Left forelimb (tissue), 1 donor: ENCODE results near the gene ZNF334.

ENCODE experiments used
- DNase-seq: peaks from one replicate; pipeline ENCODE4 v3.0.0-alpha.2; 2018; ENCODE audit warnings: low spot score

ZNF334 gene

GRCh38 chr20:46485431-46485830, 27.9 kb downstream of the ZNF334 start:
- no peak for DNase-seq

GRCh38 chr20:46484954-46485353, 28.4 kb downstream of the ZNF334 start:
- no peak for DNase-seq

DNA sequence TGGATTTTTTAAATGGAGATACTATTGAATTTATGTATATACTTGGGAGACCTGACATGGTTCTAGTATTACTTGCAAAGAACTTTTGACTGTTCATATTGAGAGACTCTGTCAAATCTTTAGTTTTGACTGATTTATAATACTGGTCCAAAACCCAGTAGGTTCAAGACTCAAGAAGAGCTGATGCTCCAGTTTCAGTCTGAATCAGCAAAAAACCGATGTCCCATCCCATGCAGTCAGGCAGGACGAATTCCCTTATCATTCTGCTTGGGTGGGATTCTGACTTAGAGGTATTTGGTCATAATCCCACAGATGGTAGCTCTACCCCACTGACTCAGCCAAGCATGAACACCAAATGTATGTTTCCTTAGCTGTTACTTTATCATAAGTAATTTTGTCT, 29.5 kb downstream of the ZNF334 start:
- no peak for DNase-seq

DNA sequence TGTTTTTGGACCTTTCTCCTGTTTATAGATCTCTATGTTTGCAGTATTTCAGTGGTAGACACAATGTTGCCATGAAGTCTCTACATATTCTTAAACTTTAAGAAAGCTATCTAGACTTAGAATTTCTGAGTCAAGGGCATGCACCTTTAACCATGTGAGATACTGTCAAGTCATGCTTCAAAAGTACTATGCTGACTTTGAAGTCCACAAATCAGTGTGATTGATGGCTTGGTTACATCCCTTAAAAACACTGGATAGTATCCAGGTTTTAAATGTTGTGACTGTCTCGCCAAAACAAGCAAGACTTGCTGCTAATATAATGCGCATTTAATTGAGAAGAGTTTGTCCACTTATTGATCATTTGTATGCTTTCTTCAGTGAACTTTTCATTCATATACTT, 30.5 kb downstream of the ZNF334 start:
- no peak for DNase-seq

DNA sequence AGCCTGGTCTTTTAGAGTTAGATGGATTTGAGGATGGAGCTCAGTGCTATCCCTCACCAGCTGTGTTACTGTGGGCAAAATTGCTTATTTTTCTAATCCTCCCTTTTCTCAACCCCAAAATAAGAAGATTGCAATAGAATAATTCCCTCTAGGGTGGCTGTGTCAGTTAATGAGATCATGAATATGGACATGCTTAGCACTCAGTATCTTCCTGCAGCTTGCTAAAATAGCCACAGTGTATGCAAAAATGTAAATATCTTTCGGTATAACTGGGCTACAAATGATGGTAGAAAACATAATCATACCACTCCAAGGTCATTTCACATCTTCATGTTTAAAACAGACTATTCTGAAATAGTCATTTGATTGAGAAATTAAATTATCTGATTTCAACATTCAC, 35.7 kb downstream of the ZNF334 start:
- no peak for DNase-seq

DNA sequence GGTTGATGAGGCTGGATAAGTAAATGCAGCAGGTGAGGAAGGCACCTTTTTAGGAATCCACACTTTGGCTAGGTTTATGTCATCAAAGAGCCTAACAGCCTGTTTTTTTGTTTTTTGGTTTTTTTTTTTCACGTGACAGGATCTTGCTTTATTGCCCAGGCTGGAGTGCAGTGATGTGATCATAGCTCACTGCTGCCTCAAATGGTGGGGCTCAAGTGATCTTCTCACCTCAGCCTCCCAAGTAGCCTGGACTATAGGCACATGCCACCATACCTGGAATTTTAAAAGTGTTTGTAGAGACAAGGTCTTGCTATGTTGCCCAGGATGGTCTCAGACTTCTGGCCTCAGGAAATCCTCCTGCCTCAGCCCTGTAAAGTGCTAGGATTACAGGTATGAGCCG, 36.1 kb downstream of the ZNF334 start:
- DNase-seq = no peak

DNA sequence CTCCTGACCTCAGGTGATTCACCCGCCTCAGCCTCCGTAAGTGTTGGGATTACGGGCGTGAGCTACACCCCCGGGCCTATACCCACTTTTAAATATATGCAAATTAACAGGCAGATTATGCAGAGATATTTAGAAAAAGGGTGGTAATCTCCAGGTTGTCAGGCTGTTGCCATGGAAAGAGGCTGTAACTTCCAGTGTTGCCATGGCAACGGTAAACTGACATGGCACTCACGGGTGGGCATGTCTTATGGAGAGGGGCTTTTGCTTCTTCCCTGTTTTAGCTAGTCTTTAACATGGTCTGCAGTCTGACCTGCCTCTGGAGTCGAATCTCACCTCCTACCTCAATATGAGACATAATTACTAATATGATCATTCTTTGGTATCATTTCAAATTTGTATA, 44.9 kb downstream of the ZNF334 start:
- DNase-seq = no peak

DNA sequence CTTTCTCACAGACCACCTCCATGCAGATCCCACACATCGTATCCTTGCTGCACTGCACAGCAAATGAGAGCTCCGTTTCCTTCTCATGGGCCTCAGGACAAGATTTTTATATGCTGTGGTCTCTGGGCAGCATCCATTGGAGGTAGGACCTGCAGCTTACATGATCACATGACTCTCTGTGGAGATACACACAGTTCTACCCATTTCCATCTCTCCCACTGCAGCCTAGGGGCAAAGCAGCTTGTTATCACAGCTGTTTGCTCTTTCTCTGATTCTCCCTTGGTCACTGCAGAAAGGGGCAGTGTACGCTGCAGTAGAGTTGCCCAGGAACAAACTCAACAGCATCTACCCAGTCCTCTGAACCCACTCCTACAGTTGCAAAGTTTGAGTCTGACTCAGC, 48.9 kb downstream of the ZNF334 start:
- no peak for DNase-seq

GRCh38 chr20:46463852-46464251, 49.5 kb downstream of the ZNF334 start:
- DNase-seq = no peak

GRCh38 chr20:46461808-46462207, 51.6 kb downstream of the ZNF334 start:
- DNase-seq = no peak

- peak; percentile 74 for DNase-seq
Observed at GRCh38 chr20:46458866-46459750, 54.3 kb downstream of the ZNF334 start.

- no peak for DNase-seq
Observed at GRCh38 chr20:46456255-46457028, 56.9 kb downstream of the ZNF334 start.

- no peak for DNase-seq
Observed at GRCh38 chr20:46455729-46456128, 57.6 kb downstream of the ZNF334 start.
